Ishikawa (cell line): ENCODE measurements around the gene SUPT7L.

ENCODE experiments used
- CEBPB ChIP-seq: IDR thresholded peaks from 2 replicates; pipeline ENCODE4 v1.6.1; 2012
- CREB1 ChIP-seq: IDR thresholded peaks from 2 replicates; pipeline ENCODE4 v1.6.1; 2012; ENCODE audit warnings: low read depth
- EGR1 ChIP-seq: IDR thresholded peaks from 2 replicates; pipeline ENCODE4 v1.6.1; 2012
- EP300 ChIP-seq: IDR thresholded peaks from 2 replicates; pipeline ENCODE4 v1.6.1; 2012; ENCODE audit warnings: borderline replicate concordance
- FOXM1 ChIP-seq: IDR thresholded peaks from 2 replicates; pipeline ENCODE4 v1.6.1; 2012; ENCODE audit warnings: low read depth, borderline replicate concordance
- MAX ChIP-seq: IDR thresholded peaks from 2 replicates; pipeline ENCODE4 v1.6.1; 2012
- NFIC ChIP-seq: IDR thresholded peaks from 2 replicates; pipeline ENCODE4 v1.6.1; 2012
- RAD21 ChIP-seq: IDR thresholded peaks from 2 replicates; pipeline ENCODE4 v1.6.1; 2012; ENCODE audit warnings: low read depth
- TAF1 ChIP-seq: IDR thresholded peaks from 2 replicates; pipeline ENCODE4 v1.6.1; 2012; ENCODE audit warnings: low read depth, mild to moderate bottlenecking
- TCF12 ChIP-seq: IDR thresholded peaks from 2 replicates; pipeline ENCODE4 v1.6.1; 2012; ENCODE audit warnings: low read depth
- TEAD4 ChIP-seq: IDR thresholded peaks from 2 replicates; pipeline ENCODE4 v1.6.1; 2012
- YY1 ChIP-seq: IDR thresholded peaks from 2 replicates; pipeline ENCODE4 v1.6.1; 2012; ENCODE audit warnings: low read depth
- ZBTB7A ChIP-seq: IDR thresholded peaks from 2 replicates; pipeline ENCODE4 v1.6.1; 2012; ENCODE audit warnings: low read depth
- TF ChIP-seq, protein P1 (sequence below): IDR thresholded peaks from 2 replicates; pipeline ENCODE4 v1.6.1; 2012; ENCODE audit warnings: low read depth, mild to moderate bottlenecking
- TF ChIP-seq, protein P2 (sequence below): IDR thresholded peaks from 2 replicates; pipeline ENCODE4 v1.6.1; 2012

The SUPT7L gene

GRCh38 chr2:27663285-27664153, at the start of gene SUPT7L, which contains the start of gene SLC4A1AP:
SUPT7L (minus strand) TSS chr2:27663614; CDS start chr2:27662192, 1,422 bp downstream.
SLC4A1AP (plus strand) TSS chr2:27663889; CDS start chr2:27663915, 26 bp downstream.
- TF ChIP-seq EGR1 (peak; percentile 37; the same call in 1 of the 2 replicates), CEBPB (no peak; the same call in 1 of the 2 replicates), FOXM1 (no peak), NFIC (0 out of 2 replicates have a peak, but pooled peaks have one; percentile 7), TAF1 (peak; percentile 97), CREB1 (peak; percentile 48), EP300 (peak; percentile 60; the same call in 1 of the 2 replicates), MAX (peak; percentile 68), YY1 (peak; percentile 95), TCF12 (peak; percentile 80), ZBTB7A (no peak), TEAD4 (peak; percentile 62; the same call in 1 of the 2 replicates)
- TF ChIP-seq, protein P1, sequence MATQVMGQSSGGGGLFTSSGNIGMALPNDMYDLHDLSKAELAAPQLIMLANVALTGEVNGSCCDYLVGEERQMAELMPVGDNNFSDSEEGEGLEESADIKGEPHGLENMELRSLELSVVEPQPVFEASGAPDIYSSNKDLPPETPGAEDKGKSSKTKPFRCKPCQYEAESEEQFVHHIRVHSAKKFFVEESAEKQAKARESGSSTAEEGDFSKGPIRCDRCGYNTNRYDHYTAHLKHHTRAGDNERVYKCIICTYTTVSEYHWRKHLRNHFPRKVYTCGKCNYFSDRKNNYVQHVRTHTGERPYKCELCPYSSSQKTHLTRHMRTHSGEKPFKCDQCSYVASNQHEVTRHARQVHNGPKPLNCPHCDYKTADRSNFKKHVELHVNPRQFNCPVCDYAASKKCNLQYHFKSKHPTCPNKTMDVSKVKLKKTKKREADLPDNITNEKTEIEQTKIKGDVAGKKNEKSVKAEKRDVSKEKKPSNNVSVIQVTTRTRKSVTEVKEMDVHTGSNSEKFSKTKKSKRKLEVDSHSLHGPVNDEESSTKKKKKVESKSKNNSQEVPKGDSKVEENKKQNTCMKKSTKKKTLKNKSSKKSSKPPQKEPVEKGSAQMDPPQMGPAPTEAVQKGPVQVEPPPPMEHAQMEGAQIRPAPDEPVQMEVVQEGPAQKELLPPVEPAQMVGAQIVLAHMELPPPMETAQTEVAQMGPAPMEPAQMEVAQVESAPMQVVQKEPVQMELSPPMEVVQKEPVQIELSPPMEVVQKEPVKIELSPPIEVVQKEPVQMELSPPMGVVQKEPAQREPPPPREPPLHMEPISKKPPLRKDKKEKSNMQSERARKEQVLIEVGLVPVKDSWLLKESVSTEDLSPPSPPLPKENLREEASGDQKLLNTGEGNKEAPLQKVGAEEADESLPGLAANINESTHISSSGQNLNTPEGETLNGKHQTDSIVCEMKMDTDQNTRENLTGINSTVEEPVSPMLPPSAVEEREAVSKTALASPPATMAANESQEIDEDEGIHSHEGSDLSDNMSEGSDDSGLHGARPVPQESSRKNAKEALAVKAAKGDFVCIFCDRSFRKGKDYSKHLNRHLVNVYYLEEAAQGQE: no peak
- TF ChIP-seq, protein P2, sequence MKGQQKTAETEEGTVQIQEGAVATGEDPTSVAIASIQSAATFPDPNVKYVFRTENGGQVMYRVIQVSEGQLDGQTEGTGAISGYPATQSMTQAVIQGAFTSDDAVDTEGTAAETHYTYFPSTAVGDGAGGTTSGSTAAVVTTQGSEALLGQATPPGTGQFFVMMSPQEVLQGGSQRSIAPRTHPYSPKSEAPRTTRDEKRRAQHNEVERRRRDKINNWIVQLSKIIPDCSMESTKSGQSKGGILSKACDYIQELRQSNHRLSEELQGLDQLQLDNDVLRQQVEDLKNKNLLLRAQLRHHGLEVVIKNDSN: peak; percentile 56; the same call in 1 of the 2 replicates

- TF ChIP-seq RAD21 (no peak), EP300 (no peak), TCF12 (no peak), TEAD4 (no peak), CEBPB (no peak), EGR1 (no peak), CREB1 (no peak), ZBTB7A (no peak), YY1 (no peak), TAF1 (no peak)
- TF ChIP-seq, protein P2: no peak
- TF ChIP-seq, protein P1: no peak
Observed at GRCh38 chr2:27713201-27713600, 49.8 kb upstream of the SUPT7L start.

GRCh38 chr2:27712522-27712921, 49.1 kb upstream of the SUPT7L start:
- TF ChIP-seq EGR1: no peak

DNA sequence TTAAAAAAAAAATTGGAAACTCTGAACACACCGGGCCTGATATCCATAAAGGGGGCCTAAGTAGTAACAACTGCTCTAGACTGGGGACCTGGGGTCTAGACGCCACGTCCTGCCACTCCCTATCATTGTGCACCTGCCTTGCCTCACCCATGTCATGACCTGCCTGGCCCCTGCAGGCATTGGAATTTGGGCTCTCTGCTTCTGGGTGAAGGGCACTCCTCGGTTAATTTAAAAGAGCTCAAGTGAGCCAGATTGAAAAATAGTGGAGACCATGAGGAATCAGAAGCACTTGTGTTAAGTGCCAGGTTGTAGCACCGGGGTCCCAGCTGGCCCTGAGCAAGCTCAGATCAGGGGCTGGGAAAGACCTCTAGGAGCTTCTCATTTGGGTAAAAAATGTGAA, 48.4 kb upstream of the SUPT7L start:
- no peak for TF ChIP-seq EGR1
- no peak for TF ChIP-seq MAX
- no peak for TF ChIP-seq FOXM1
- no peak for TF ChIP-seq ZBTB7A
- no peak for TF ChIP-seq TCF12
- no peak for TF ChIP-seq EP300
- TF ChIP-seq TEAD4: no peak
- TF ChIP-seq CREB1: no peak
- TF ChIP-seq RAD21: no peak
- no peak for TF ChIP-seq CEBPB
- TF ChIP-seq, protein P2: no peak
- no peak for TF ChIP-seq TAF1
- no peak for TF ChIP-seq YY1
- TF ChIP-seq NFIC: no peak
- TF ChIP-seq, protein P1: no peak
